Naive thymus-derived CD8-positive, alpha-beta T cell (primary cell): ENCODE results near the gene TRIM62. TPM values are rescaled to one million over a fixed set of nuclear protein-coding genes. Genes with fewer than 3 reads are reported as not detected.

Experiments
- ATAC-seq, 2 donors: fragments of 150-1000 bp; cut with Tn5 transposase in 1 of 2; sonication (Bioruptor Pico), chemical (Tn5 transposase) in 1 of 2; 1 replicate in 1 of 2; 2 replicates in 1 of 2; pipeline ENCODE4 v1.10.0; 2021; ENCODE audit warnings: mild to moderate bottlenecking in 2 of 2, moderate library complexity in 2 of 2
- POLR2A ChIA-PET: fragments of 350-600 bp; sonication (Branson Sonifier 250); formaldehyde crosslinking; loops from one replicate; lab custom pipeline; 2021; ENCODE audit warnings: antibody characterized with exemption; lab: Charles Lee
- DNase-seq, 10 donors: peaks; one replicate each; pipeline versions ENCODE4 v3.0.0 to v3.0.0-alpha.2; 2020 to 2022
- H3K27ac Mint-ChIP-seq, 10 donors: one replicate each; pipeline ENCODE4 v1.8.0; 2020 to 2022; ENCODE audit warnings: mild to moderate bottlenecking in 10 of 10, mixed read lengths in 10 of 10, moderate library complexity in 4 of 10, inconsistent platforms in 1 of 10
- H3K27me3 Mint-ChIP-seq, 5 donors: one replicate each; pipeline ENCODE4 v1.8.0; 2021 to 2022; ENCODE audit warnings: mixed read lengths in 5 of 5
- H3K36me3 Mint-ChIP-seq, 3 donors: one replicate each; pipeline ENCODE4 v1.8.0; 2020 to 2022; ENCODE audit warnings: mixed read lengths in 3 of 3, mild to moderate bottlenecking in 2 of 3, inconsistent platforms in 1 of 3
- H3K4me1 Mint-ChIP-seq, 4 donors: one replicate each; pipeline ENCODE4 v1.8.0; 2021 to 2022; ENCODE audit warnings: mixed read lengths in 4 of 4
- H3K4me3 Mint-ChIP-seq, 10 donors: one replicate each; pipeline ENCODE4 v1.8.0; 2020 to 2022; ENCODE audit warnings: mild to moderate bottlenecking in 10 of 10, mixed read lengths in 10 of 10, moderate library complexity in 6 of 10, inconsistent platforms in 1 of 10
- H3K9me3 Mint-ChIP-seq, 9 donors: one replicate each; pipeline ENCODE4 v1.8.0; 2020 to 2022; ENCODE audit warnings: mixed read lengths in 9 of 9, mild to moderate bottlenecking in 3 of 9, inconsistent platforms in 1 of 9, moderate library complexity in 1 of 9
- polyA plus RNA-seq, 3 donors: library from polyadenylated mRNA; unstranded; fragments of 300-500 nt; fragmentation: Illumina TruSeq; gene quantifications; one replicate each; pipeline ENCODE4 v1.2.3, GENCODE V29; 2021
- total RNA-seq, 8 experiments: library from RNA in 2 of 8; stranded (reverse) in 2 of 8; gene quantifications; one replicate each; pipeline ENCODE4 v1.2.3 and lab custom pipeline; 2021 to 2026

TRIM62 gene
- total and polyA plus RNA-seq, 5 experiments from 2014 or later, result 2.7 to 17.6 (median 4.7) TPM

DNA sequence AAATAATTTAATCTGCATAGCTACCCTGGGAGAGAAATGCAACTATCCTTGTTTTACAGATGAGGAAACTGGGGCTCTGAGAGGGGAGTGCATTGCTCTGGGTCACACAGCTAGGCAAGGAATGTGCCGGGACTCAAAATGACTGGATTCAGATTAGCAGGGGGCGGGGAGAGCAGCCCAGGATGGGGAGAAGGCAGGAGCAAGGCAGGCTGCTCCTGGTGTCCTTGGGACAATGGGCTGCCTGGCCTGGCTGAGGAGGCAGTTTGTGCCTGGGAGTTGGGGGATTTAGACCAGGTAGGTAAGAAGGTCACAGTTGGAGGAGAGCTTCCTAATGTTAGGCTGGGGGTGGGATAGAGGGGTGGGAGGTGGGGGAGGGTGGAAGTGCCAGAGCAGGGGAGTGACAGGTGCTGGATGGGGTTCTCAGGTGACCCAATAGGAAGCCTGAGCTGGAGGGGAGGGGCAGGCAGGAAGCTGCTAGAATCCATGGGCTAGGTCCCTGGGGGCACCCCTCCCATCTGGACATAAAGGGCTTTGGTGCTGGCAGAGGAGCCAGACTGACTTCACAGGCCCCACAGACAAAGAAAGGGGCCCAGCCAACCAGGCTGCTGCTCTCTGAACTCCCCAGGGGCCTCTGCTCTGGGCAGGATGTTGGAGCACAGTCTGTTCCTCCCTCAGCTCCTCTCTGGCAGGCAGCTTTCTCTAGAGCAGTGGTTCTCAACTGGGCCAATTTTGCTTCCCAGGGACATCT is 29.0 kb downstream of the TRIM62 start:
- Mint-ChIP-seq H3K4me1 (peaks cover 0 to 17% (median 9%) of the 10 kb centered on the region in 4 donors), H3K27me3 (no peaks in the 10 kb centered on the region), H3K4me3 (no peak overlapping the region), H3K9me3 (no peaks in the 10 kb centered on the region), H3K27ac (peak overlapping the region in 4 of 10 donors; percentile 20 to 70 (median 59)), H3K36me3 (peaks cover 0 to 30% (median 3%) of the 10 kb centered on the region in 3 donors)
- DNase-seq (no peak), ATAC-seq (no peak)
- POLR2A ChIA-PET, result no interaction called here

DNA sequence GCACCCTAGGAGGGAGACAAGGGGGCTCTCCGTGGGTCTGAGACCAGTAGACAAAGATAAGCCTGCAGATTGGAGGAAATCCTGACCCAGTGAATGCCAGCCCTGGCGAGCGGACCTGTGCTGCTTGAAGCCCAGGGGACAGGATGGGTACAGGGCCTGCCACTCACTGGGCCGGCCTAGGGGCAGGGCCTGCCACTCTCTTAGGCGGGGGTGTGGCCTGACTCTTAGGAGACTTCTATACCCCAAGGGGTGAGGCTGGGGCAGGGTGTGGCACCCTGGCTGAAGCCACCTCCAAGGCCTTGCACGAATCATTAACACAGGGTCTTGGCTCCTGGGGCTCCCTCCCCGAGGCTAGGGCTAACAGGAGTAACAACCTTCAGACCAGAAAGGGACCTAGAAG is 30.7 kb downstream of the TRIM62 start:
- H3K27ac Mint-ChIP-seq, result peak overlapping the region in 1 of 10 donors; percentile 10
- no peaks in the 10 kb centered on the region for H3K27me3 Mint-ChIP-seq
- H3K4me1 Mint-ChIP-seq, result peaks cover 0 to 13% (median 8%) of the 10 kb centered on the region in 4 donors
- H3K36me3 Mint-ChIP-seq, result peaks cover 0 to 27% (median 3%) of the 10 kb centered on the region in 3 donors
- ATAC-seq (no peak), DNase-seq (no peak)
- H3K4me3 Mint-ChIP-seq, result no peak overlapping the region
- POLR2A ChIA-PET, result no interaction called here
- no peaks in the 10 kb centered on the region for H3K9me3 Mint-ChIP-seq

DNA sequence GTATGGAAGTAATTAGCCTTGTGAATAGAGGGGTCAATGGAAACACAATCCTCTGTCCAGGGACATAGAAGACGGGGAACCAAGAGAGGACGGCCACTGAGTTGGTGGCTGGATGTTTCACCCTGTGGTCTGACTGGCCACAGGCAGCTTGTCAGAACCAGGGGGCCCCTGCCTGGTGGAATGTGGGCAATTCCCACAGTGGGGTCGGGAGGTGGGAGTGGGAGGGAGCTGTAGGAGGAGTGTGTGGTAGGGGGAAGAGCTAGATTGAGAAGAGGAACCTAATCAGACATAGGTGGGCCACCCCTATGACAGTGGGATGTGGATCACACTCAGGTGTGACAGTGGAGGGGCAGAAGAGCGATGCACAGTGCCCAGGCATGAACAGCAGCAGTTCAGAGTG is 31.3 kb downstream of the TRIM62 start:
- Mint-ChIP-seq H3K9me3 (no peaks in the 10 kb centered on the region), H3K27me3 (no peaks in the 10 kb centered on the region), H3K4me3 (no peak overlapping the region), H3K4me1 (peaks cover 0 to 11% (median 7%) of the 10 kb centered on the region in 4 donors), H3K36me3 (peaks cover 0 to 24% (median 3%) of the 10 kb centered on the region in 3 donors), H3K27ac (peak overlapping the region in 4 of 10 donors; percentile 10 to 72 (median 14))
- DNase-seq, result no peak
- ATAC-seq, result no peak
- POLR2A ChIA-PET, result no interaction called here

DNA sequence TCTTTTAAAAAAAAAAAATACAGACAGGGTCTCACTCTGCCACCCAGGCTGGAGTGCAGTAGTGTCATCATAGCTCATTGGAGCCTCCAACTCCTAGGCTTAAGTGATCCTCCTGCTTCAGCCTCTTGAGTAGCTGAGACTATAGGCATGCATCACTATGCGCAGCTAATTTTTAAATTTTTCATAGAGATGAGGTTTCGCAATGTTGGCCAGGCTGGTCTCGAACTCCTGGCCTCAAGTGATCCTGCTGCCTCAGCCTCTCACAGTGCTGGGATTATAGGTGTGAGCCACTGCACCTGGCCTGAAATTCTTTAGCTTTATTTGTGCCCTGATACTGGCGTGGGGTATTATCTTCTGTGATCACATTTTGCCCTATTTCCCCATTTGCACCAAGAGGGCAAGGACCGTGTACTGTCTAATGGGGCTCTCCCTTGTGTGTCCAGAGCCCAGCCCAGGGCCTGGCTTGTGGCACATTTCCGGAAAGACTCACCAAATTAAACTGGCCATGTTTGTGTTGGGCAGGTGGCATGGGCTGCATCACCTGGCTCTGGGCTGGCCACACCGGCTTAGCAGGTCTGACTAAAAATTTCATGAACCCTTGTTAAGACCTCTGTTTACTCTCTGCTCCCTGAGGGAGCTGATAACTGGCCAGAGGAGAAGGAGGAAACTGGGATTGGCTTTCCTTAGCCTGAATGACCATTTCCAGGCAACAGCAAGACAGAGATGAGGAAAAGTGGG is 32.2 kb downstream of the TRIM62 start:
- H3K9me3 Mint-ChIP-seq, result no peaks in the 10 kb centered on the region
- no peak for DNase-seq
- H3K36me3 Mint-ChIP-seq, result peaks cover 0 to 26% (median 3%) of the 10 kb centered on the region in 3 donors
- POLR2A ChIA-PET, result no interaction called here
- H3K27me3 Mint-ChIP-seq, result no peaks in the 10 kb centered on the region
- peaks cover 0 to 11% (median 7%) of the 10 kb centered on the region in 4 donors for H3K4me1 Mint-ChIP-seq
- H3K27ac Mint-ChIP-seq, result peak overlapping the region in 1 of 10 donors; percentile 61
- H3K4me3 Mint-ChIP-seq, result no peak overlapping the region
- ATAC-seq, result no peak

DNA sequence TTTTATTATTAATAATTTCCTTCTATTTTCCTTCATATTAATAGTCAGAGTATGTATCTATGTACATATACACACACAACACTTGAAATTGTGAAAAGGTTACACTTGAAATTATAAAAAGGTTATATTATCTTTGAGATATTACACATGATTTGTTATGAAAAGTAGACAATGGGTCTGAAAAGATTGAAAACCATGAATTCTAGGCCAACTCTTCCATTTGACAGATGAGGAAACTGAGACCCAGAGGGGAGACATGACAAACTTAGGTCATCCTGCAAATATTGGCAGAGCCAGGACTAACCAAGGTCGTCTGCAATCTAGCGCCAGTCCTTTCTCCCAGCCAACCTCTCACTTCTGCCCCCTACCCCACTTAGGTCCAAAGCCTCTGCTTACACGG is 33.2 kb downstream of the TRIM62 start:
- DNase-seq (no peak), ATAC-seq (no peak)
- Mint-ChIP-seq H3K4me1 (peaks cover 0 to 8% (median 6%) of the 10 kb centered on the region in 4 donors), H3K4me3 (no peak overlapping the region), H3K9me3 (no peaks in the 10 kb centered on the region), H3K36me3 (peaks cover 0 to 24% (median 3%) of the 10 kb centered on the region in 3 donors), H3K27ac (peak overlapping the region in 1 of 10 donors; percentile 77), H3K27me3 (no peaks in the 10 kb centered on the region)
- POLR2A ChIA-PET, result no interaction called here

DNA sequence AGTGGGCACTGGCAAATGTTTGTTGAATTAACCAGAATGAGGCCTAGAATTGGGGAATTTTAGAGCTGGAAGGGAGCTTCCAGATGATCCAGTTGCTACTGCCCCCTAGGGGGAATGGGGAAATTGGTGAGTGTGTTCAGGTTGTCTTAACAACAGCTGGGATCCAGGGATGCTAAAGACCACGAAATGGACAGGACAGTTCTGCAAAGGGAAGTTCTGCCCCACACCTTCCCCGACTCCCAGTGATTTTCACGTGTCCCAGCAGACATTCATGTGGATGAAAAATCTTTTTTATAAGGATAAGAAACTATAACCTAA is 33.9 kb downstream of the TRIM62 start:
- no peak for DNase-seq
- H3K4me1 Mint-ChIP-seq, result peaks cover 0 to 7% (median 6%) of the 10 kb centered on the region in 4 donors
- H3K4me3 Mint-ChIP-seq, result no peak overlapping the region
- no peak for ATAC-seq
- no peaks in the 10 kb centered on the region for H3K9me3 Mint-ChIP-seq
- peak overlapping the region in 1 of 10 donors; percentile 15 for H3K27ac Mint-ChIP-seq
- peaks cover 0 to 24% (median 3%) of the 10 kb centered on the region in 3 donors for H3K36me3 Mint-ChIP-seq
- no peaks in the 10 kb centered on the region for H3K27me3 Mint-ChIP-seq
- POLR2A ChIA-PET, result no interaction called here

DNA sequence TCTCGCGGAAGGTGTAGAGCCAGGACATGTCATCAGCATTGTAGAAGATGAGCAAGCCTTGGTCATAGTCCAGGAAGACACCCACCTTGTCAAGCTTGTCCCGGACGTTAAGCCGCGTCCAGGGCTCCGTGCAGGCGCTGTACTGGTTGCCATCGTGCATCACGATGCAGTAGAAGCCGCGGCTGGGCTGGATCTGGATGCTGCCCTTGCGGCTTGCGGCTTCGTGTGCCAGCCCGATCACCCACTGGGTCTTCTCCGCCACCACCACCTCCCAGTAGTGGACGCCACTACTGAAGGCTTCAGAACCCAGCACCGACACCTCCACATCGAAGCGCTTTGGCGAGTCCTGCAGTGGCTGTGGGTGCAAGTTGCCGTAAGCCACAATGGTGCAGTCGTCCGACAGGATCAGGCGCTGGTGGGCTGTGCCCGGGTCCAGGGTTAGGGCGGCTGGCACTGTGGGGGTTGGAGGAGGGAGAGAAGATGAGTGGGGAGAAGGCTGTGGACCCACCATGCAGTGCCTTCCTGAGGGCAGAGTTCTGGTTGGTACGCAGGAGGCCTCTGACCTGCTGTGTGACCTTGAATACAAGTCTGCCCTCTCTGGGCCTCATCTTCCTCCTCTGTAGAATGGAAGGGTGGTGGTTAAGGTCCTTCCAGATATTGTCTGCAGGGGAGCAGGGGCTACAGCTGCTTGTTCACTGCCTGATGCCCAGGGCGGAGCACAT is 34.4 kb downstream of the TRIM62 start:
- ATAC-seq, result no peak
- POLR2A ChIA-PET, result no interaction called here
- Mint-ChIP-seq H3K36me3 (peaks cover 0 to 22% (median 3%) of the 10 kb centered on the region in 3 donors), H3K27ac (peak overlapping the region in 3 of 10 donors; percentile 15 to 57 (median 54)), H3K27me3 (no peaks in the 10 kb centered on the region), H3K9me3 (no peaks in the 10 kb centered on the region), H3K4me3 (no peak overlapping the region), H3K4me1 (peaks cover 0 to 5% (median 2%) of the 10 kb centered on the region in 4 donors)
- no peak for DNase-seq

DNA sequence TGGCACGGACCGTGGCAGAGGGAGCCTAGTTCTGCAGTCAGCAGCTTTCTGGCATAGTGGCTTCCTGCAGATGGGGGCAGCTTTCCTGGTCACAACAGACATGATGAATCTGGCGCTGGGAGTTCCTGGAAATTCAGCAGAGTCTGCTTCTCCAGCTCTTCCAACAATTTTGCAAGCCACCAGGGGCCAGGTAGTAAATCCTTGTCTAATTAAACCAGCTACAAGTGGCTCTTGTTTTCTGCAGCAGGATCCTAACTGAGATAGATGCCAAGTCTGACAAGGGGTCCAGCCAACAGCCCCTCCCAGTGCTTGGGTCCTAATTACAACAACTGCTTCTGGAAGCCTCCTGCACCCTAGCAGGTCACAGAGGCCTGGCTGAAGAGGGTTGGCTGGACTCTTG is 35.8 kb downstream of the TRIM62 start:
- H3K9me3 Mint-ChIP-seq, result no peaks in the 10 kb centered on the region
- ATAC-seq (no peak), DNase-seq (no peak)
- peak overlapping the region in 1 of 10 donors; percentile 34 for H3K27ac Mint-ChIP-seq
- POLR2A ChIA-PET, result interaction anchor here (0.9 kb wide), 1 partner anchor 19 kb away, joined by 3 read pairs; no protein-coding TSS in a partner anchor
- H3K36me3 Mint-ChIP-seq, result peaks cover 0 to 15% (median 3%) of the 10 kb centered on the region in 3 donors
- no peaks in the 10 kb centered on the region for H3K27me3 Mint-ChIP-seq
- H3K4me3 Mint-ChIP-seq, result no peak overlapping the region
- H3K4me1 Mint-ChIP-seq, result peaks cover 5 to 9% (median 6%) of the 10 kb centered on the region in 4 donors

DNA sequence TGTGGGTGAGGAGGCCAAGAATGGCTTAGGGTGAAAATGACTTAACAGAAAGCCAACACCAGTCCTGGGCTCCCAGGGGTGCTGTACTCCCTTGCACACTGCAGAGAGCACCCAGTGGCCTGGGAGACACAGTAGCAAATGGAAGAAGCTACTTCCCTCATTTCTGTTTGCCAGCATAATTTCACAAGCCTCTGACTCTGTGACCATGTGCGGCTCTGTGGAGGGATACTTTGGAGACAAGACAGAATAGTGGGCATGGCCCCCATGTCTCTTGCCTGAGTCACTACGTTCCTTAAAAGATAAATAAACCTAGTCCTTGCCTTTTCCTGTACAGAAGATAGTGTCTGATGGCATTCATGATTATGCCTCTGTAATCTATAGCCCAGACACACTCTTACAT is 38.1 kb downstream of the TRIM62 start:
- Mint-ChIP-seq H3K4me1 (peaks cover 6 to 21% (median 14%) of the 10 kb centered on the region in 4 donors), H3K27ac (peak overlapping the region in 5 of 10 donors; percentile 10 to 43 (median 37)), H3K4me3 (no peak overlapping the region), H3K27me3 (no peaks in the 10 kb centered on the region), H3K36me3 (peaks cover 0 to 13% (median 0%) of the 10 kb centered on the region in 3 donors), H3K9me3 (no peaks in the 10 kb centered on the region)
- ATAC-seq (no peak), DNase-seq (no peak)
- POLR2A ChIA-PET, result interaction anchor here (1.1 kb wide), 1 partner anchor 16 kb away, joined by 4 read pairs; no protein-coding TSS in a partner anchor

DNA sequence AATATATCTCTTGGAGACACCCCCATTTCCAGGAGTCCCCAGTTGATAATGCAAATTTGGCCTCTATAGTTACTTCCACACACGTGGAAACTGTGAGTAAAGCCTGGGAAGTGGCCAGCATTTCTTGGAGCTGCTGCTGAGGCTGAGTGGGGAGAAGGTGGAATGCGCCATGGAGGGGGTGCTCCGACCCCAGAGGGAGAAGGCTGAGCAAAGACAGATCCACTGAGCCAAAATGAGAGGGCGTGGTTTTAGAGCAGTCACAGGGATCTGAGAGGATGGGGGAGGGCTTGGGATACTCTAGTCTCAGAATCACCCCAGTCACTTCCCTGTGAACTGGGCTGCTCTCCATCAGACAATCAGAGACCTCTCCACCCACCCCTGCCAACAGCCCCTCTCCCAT is 38.7 kb downstream of the TRIM62 start:
- H3K4me1 Mint-ChIP-seq, result peaks cover 6 to 21% (median 14%) of the 10 kb centered on the region in 4 donors
- no peaks in the 10 kb centered on the region for H3K9me3 Mint-ChIP-seq
- peak overlapping the region in 5 of 10 donors; percentile 31 to 82 (median 49) for H3K27ac Mint-ChIP-seq
- no peaks in the 10 kb centered on the region for H3K27me3 Mint-ChIP-seq
- DNase-seq (no peak), ATAC-seq (no peak)
- POLR2A ChIA-PET, result interaction anchor here (1.1 kb wide), 1 partner anchor 16 kb away, joined by 4 read pairs; no protein-coding TSS in a partner anchor
- no peak overlapping the region for H3K4me3 Mint-ChIP-seq
- H3K36me3 Mint-ChIP-seq, result peaks cover 0 to 13% (median 0%) of the 10 kb centered on the region in 3 donors

DNA sequence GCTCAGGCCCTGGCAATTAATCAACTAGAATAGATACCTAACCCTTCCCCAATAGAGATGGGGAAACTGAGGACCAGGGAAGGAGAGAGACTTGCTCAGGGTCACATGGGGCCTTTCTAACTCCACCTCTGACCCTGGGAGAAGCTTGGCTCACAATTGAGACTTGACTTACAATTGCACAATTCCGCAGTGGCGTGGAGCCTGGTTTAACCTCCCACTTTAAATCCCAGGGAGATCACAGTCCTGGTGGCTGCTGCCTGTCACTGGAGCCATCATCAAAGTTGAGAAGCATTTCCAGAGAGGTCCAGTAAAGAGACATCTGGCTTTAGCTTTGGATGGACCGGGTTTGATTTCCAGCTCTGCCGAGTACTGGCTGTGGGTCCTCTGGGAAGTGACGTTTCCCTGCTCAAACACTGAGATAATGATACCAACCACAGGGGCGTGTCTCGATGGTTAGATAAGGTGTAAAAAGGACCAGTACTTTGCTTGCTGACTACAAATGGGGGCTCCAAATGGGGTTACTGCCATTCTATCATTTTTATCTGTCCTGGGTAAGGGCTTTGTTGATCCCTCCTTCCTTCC is 39.3 kb downstream of the TRIM62 start:
- no peak overlapping the region for H3K27ac Mint-ChIP-seq

DNA sequence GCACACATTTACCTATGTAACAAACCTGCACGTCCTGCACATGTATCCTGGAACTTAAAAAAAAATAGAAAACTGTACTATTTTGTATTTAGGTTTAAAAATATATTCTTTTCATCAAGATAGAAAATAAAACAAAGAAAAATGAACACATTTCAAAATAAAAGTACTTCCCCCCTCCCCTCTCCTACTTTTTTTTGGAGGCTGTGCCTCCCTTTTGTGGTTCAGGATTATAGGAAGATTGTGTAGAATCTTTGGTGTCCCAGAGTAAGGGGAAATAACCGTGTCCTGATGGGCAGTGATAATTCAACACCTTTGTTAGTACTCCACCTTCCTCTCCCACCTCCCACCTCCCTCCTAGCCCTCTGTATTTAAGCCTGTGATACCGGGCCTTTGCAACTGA is 40.1 kb downstream of the TRIM62 start:
- POLR2A ChIA-PET, result no interaction called here
- peaks cover 0 to 10% (median 0%) of the 10 kb centered on the region in 3 donors for H3K36me3 Mint-ChIP-seq
- H3K9me3 Mint-ChIP-seq, result no peaks in the 10 kb centered on the region
- no peak overlapping the region for H3K4me3 Mint-ChIP-seq
- H3K4me1 Mint-ChIP-seq, result peaks cover 6 to 27% (median 17%) of the 10 kb centered on the region in 4 donors
- ATAC-seq, result no peak
- no peaks in the 10 kb centered on the region for H3K27me3 Mint-ChIP-seq
- H3K27ac Mint-ChIP-seq, result peak overlapping the region in 2 of 10 donors; percentile 33 to 88
- no peak for DNase-seq

More for the DNA sequence above, 39.3 kb downstream of the TRIM62 start:
- peaks cover 0 to 13% (median 0%) of the 10 kb centered on the region in 3 donors for H3K36me3 Mint-ChIP-seq
- no peak for DNase-seq
- no peaks in the 10 kb centered on the region for H3K27me3 Mint-ChIP-seq
- H3K4me3 Mint-ChIP-seq, result no peak overlapping the region
- ATAC-seq, result no peak
- no peaks in the 10 kb centered on the region for H3K9me3 Mint-ChIP-seq
- H3K4me1 Mint-ChIP-seq, result peaks cover 6 to 27% (median 17%) of the 10 kb centered on the region in 4 donors
- POLR2A ChIA-PET, result interaction anchor here (1.1 kb wide), 1 partner anchor 15 kb away, joined by 4 read pairs; no protein-coding TSS in a partner anchor
